Body of pancreas (tissue), 4 donors: ENCODE data around the gene RPGRIP1L. TPM values are rescaled to one million over a fixed set of nuclear protein-coding genes. Genes with fewer than 3 reads are reported as not detected.

Source experiments
- ATAC-seq: fragments of 150-250 bp; one replicate; pipeline ENCODE4 v1.9.1; 2016
- DNase-seq, 4 donors: peaks; one replicate each; pipeline ENCODE4 v3.0.0-alpha.2; 2019
- H3K27ac ChIP-seq, 4 donors: fragments of 200-600 bp; sonication (generic); 1 replicate in 3 of 4; 2 replicates in 1 of 4; pipeline versions ENCODE4 v1.5.1 to v1.6.1; 2016 to 2019; ENCODE audit warnings: mild to moderate bottlenecking in 1 of 4, mixed read lengths in 1 of 4, moderate library complexity in 1 of 4
- H3K27me3 ChIP-seq, 2 donors: fragments of 200-600 bp; sonication (generic); one replicate each; pipeline ENCODE4 v1.6.0; 2016; ENCODE audit warnings: mild to moderate bottlenecking in 1 of 2
- H3K36me3 ChIP-seq, 2 donors: fragments of 200-600 bp; sonication (generic); replicated peaks in 1 of 2; 2 replicates each; pipeline ENCODE4 v1.5.1; 2016; ENCODE audit warnings: low read depth in 2 of 2; ENCODE audit not compliant: insufficient read depth in 1 of 2
- H3K4me1 ChIP-seq: fragments of 200-600 bp; sonication (generic); one replicate; pipeline ENCODE4 v1.6.0; 2016
- H3K4me3 ChIP-seq, 2 donors: fragments of 200-600 bp; sonication (generic); 1 replicate in 1 of 2; 2 replicates in 1 of 2; pipeline ENCODE4 v1.5.1; 2016 to 2019
- H3K9me3 ChIP-seq, 3 donors: fragments of 200-600 bp; sonication (generic); 1 replicate in 2 of 3; 2 replicates in 1 of 3; pipeline ENCODE4 v1.5.1; 2016
- POLR2A ChIP-seq, 3 donors: fragments of 450-650 bp; IDR thresholded peaks; one replicate each; pipeline ENCODE4 v1.6.1; 2016; ENCODE audit warnings: antibody characterized with exemption in 3 of 3, mild to moderate bottlenecking in 2 of 3
- WGBS, 2 donors: methylation state at CpG; one replicate each; pipeline ENCODE4 v1.1.5; 2017; 5-methylcytosine and 5-hydroxymethylcytosine counted together
- intact Hi-C: fragments of 100-400 bp; cut with DNase I; formaldehyde crosslinking; loops from one replicate; pipeline ENCODE4 v1.15.1; 2023
- total RNA-seq, 2 donors: library from RNA; depleted of rRNA; stranded (reverse); fragments of >200 nt; gene quantifications; one replicate each; pipeline ENCODE4 v1.1.0, GENCODE V29; 2016
- TF ChIP-seq, protein P1 (sequence below), 7 experiments: fragments of 450-650 bp in 4 of 7; fragments of 200-600 bp in 3 of 7; sonication (generic) in 3 of 7; IDR thresholded peaks; one replicate each; pipeline ENCODE4 v1.5.1; 2016 to 2019; ENCODE audit warnings: antibody characterized with exemption in 7 of 7

The RPGRIP1L gene
- total RNA-seq, 2 donors from 2014 or later, result 2.9 to 4.3 TPM

DNA sequence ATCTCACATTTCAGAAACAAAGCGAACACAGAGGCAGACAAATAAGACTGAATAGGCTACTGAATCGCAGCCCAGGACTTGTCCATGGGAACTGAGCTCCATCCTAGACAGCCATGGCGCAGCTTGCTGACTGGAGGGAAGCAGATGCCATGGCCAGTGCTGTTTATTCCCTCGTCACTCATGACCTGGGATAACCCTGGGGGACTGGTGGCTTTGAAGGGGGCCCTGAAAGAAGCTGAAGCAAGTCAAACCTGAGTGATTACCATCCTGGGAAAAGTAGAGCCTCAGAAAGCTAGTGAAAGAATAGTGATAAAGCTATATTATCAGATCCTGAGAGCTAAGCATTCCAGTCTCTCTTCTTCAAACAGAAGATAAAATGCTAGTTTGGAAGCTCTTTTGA is 94.1 kb downstream of the RPGRIP1L start:
- no peaks in the 10 kb centered on the region for H3K36me3 ChIP-seq
- intact Hi-C loops, result no loop called here
- ATAC-seq (no peak), DNase-seq (no peak)
- TF ChIP-seq, protein P1, sequence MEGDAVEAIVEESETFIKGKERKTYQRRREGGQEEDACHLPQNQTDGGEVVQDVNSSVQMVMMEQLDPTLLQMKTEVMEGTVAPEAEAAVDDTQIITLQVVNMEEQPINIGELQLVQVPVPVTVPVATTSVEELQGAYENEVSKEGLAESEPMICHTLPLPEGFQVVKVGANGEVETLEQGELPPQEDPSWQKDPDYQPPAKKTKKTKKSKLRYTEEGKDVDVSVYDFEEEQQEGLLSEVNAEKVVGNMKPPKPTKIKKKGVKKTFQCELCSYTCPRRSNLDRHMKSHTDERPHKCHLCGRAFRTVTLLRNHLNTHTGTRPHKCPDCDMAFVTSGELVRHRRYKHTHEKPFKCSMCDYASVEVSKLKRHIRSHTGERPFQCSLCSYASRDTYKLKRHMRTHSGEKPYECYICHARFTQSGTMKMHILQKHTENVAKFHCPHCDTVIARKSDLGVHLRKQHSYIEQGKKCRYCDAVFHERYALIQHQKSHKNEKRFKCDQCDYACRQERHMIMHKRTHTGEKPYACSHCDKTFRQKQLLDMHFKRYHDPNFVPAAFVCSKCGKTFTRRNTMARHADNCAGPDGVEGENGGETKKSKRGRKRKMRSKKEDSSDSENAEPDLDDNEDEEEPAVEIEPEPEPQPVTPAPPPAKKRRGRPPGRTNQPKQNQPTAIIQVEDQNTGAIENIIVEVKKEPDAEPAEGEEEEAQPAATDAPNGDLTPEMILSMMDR (IDR thresholded peaks at IDR 0.05), result no peak
- no peak for TF ChIP-seq POLR2A (IDR thresholded peaks at IDR 0.05)
- WGBS, 2 donors, result 94 to 95% methylated on average over 4 of the region's 4 CpGs
- H3K27ac ChIP-seq, result no peak overlapping the region
- no peak overlapping the region for H3K4me3 ChIP-seq
- no peaks in the 10 kb centered on the region for H3K27me3 ChIP-seq
- peaks cover 11% of the 10 kb centered on the region for H3K4me1 ChIP-seq
- H3K9me3 ChIP-seq, result no peaks in the 10 kb centered on the region

DNA sequence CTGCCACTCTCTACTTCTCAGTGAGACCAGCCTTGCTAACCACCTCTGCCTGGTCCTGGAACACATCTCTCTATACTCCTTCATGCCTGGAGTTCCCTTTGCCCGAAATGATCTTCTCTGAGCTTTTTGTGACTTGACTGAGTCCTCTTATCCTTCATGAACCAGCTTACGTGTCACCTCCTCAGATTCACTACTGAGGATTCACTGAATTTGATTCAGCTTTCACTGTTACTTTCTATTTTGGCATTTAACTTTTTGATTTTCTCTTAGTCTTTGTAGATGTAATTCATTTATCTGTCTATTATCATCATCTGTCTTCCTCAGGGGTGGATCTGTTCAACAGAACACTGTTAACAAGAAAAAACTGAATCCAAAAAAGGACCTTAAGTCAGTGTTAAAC is 95.6 kb downstream of the RPGRIP1L start:
- TF ChIP-seq, protein P1 (IDR thresholded peaks at IDR 0.05), result no peak
- no peak for TF ChIP-seq POLR2A (IDR thresholded peaks at IDR 0.05)
- DNase-seq (no peak), ATAC-seq (no peak)
- H3K4me3 ChIP-seq, result no peak overlapping the region
- H3K9me3 ChIP-seq, result no peaks in the 10 kb centered on the region
- no peaks in the 10 kb centered on the region for H3K27me3 ChIP-seq
- H3K36me3 ChIP-seq, result no peaks in the 10 kb centered on the region
- intact Hi-C loops, result no loop called here
- peaks cover 11% of the 10 kb centered on the region for H3K4me1 ChIP-seq
- no peak overlapping the region for H3K27ac ChIP-seq
- 91 to 94% methylated on average over 2 of the region's 2 CpGs for whole genome bisulfite sequencing, 2 donors

DNA sequence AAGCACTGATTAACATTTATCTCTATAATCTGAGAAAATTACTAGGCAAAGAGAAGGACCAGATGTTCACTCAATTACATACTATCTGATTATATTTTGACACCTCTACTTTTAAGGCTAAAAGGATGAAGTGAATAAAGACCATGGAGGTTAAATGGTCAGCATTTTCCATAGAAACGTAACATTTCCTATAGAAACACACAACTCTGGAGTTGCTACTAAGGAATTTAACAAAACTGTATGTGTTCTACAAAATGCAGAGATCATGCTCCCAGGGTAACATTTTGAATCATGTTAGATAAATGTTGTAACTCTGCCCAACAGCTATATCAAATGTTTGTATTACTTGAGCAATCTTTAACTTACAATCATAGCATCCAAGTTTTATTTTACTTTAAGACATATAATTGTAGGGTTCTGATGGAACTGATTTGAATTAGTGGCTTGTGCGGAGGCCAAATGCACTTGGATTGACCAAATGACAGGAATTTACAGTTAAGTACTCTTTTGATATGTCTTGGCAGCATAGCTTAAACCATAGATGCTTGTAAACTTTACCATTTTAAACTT is 97.7 kb downstream of the RPGRIP1L start:
- WGBS, 2 donors, result 90 to 91% methylated on average over 2 of the region's 2 CpGs

DNA sequence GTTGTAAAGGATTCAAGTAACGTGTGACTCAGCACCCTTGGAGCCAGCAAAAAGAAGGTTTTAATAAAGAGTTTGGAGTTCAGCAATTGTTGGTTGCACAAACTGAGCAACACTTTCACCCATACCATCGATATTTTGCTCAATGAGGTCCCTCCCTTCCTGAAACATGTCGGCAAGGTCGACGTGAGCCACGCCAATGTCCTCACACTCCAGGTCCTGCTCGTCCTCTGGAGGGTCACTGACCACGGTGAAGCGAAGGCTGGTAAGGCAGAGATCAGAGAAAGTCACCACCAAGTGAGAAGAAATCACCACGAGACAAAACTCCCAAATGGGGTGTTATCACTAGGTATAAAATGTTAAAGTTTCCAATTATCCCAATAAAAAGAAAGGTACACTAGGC is 98.3 kb downstream of the RPGRIP1L start:
- DNase-seq, result no peak
- intact Hi-C loops, result no loop called here

More for the DNA sequence above, 97.7 kb downstream of the RPGRIP1L start:
- no peak for TF ChIP-seq POLR2A (IDR thresholded peaks at IDR 0.05)
- TF ChIP-seq, protein P1 (IDR thresholded peaks at IDR 0.05), result no peak
- intact Hi-C loops, result no loop called here
- no peak for DNase-seq
- H3K36me3 ChIP-seq, result no peaks in the 10 kb centered on the region
- no peak for ATAC-seq
- H3K27ac ChIP-seq, result no peak overlapping the region
- no peaks in the 10 kb centered on the region for H3K9me3 ChIP-seq
- H3K4me3 ChIP-seq, result no peak overlapping the region
- no peaks in the 10 kb centered on the region for H3K27me3 ChIP-seq
- H3K4me1 ChIP-seq, result no peaks in the 10 kb centered on the region

More for the DNA sequence above, 98.3 kb downstream of the RPGRIP1L start:
- ATAC-seq, result no peak
- Histone ChIP-seq H3K27me3 (no peaks in the 10 kb centered on the region), H3K4me3 (no peak overlapping the region), H3K9me3 (no peaks in the 10 kb centered on the region), H3K27ac (no peak overlapping the region), H3K36me3 (no peaks in the 10 kb centered on the region), H3K4me1 (no peaks in the 10 kb centered on the region)
- no peak for TF ChIP-seq POLR2A (IDR thresholded peaks at IDR 0.05)
- TF ChIP-seq, protein P1 (IDR thresholded peaks at IDR 0.05), result no peak
- WGBS, 2 donors, result 92 to 95% methylated on average over 10 of the region's 10 CpGs
